Measurements from ENCODE around the gene PCIF1.
"Not testable (repeated sequence)": the region's sequence is repeated elsewhere in the genome, so short reads cannot be mapped to it uniquely, and the experiment has no call there.

The PCIF1 gene

DNA sequence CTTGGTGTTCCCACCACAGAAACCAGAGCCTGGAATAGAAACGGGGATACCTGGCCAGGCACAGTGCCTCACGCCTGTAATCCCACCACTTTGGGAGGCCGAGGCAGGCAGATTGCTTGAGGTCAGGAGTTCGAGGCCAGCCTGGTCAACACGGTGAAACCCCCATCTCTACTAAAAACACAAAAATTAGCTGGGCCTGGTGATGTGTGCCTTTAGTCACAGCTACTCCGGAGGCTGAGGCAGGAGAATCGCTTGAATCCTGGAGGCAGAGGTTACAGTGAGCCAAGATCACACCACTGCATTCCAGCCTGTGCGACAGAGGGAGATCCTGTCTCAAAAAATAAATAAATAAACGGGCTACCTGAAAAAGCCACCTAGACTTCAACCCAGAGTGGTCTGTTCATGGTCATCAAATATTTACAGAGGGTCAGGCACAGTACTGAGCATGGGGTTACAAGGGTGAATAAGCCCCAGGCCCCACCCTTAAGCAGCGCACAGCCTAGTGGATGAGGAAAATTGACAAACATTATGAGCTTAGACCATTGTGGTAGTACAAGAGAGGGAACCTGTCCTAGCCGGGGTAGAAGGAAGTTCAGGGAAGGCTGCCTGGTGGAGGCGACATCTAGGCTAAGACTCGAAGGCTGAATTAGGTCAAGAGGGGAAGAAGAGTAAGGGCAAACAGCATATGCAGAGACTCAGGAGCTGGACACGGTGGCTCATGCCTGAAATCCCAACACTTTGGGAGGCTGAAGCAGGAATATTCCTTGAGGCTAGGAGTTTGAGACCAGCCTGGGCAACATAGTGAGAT, 7.2 kb upstream of the PCIF1 start:
- H3K4me1 Mint-ChIP-seq: peaks cover 2% of the 10 kb centered on the region
- H3K4me3 Mint-ChIP-seq: no peak overlapping the region
- DNase-seq (no peak), ATAC-seq (no peak)
- H3K9me3 Mint-ChIP-seq: no peaks in the 10 kb centered on the region
- H3K36me3 Mint-ChIP-seq (ENCODE audit: low read depth): no peaks in the 10 kb centered on the region
- no peak overlapping the region for H3K27ac Mint-ChIP-seq
- H3K27me3 Mint-ChIP-seq: no peaks in the 10 kb centered on the region

DNA sequence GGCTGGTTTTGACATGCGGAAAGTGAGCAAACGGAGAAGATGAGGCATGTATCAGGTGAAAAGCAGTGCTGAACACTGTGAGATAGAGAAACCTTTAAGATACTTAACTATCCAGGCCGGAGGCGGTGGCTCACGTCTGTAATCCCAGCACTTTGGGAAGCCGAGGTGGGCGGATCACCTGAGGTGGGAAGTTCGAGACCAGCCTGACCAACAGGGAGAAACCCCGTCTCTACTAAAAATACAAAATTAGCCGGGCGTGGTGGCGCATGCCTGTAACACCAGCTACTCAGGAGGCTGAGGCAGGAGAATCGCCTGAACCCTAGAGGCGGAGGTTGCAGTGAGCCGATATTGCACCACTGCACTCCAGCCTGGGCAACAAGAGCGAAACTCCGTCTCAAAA, 2.8 kb upstream of the PCIF1 start:
- H3K4me1 Mint-ChIP-seq: peaks cover 18% of the 10 kb centered on the region
- H3K36me3 Mint-ChIP-seq (ENCODE audit: low read depth); H3K27me3 Mint-ChIP-seq; ATAC-seq; H3K4me3 Mint-ChIP-seq; DNase-seq; H3K27ac Mint-ChIP-seq; H3K9me3 Mint-ChIP-seq: not testable (repeated sequence)

GRCh38 chr20:45933266-45934045, 1.0 kb upstream of the PCIF1 start:
- ATAC-seq: peak; percentile 17
- Mint-ChIP-seq H3K27me3 (peaks cover 2% of the 10 kb centered on the region), H3K4me1 (peaks cover 34% of the 10 kb centered on the region), H3K36me3 (ENCODE audit: low read depth) (peaks cover 17% of the 10 kb centered on the region), H3K4me3 (peak overlapping the region; percentile 98), H3K9me3 (no peaks in the 10 kb centered on the region), H3K27ac (peak overlapping the region; percentile 99)
- peak; percentile 66 for DNase-seq

GRCh38 chr20:45934046-45934585, 367 bp upstream of the PCIF1 start:
- H3K27me3 Mint-ChIP-seq: peaks cover 2% of the 10 kb centered on the region
- H3K27ac Mint-ChIP-seq: peak overlapping the region; percentile 99
- no peaks in the 10 kb centered on the region for H3K9me3 Mint-ChIP-seq
- peak overlapping the region; percentile 98 for H3K4me3 Mint-ChIP-seq
- ATAC-seq (peak; percentile 29), DNase-seq (no peak)
- peaks cover 35% of the 10 kb centered on the region for H3K4me1 Mint-ChIP-seq
- peaks cover 20% of the 10 kb centered on the region for H3K36me3 Mint-ChIP-seq (ENCODE audit: low read depth)

DNA sequence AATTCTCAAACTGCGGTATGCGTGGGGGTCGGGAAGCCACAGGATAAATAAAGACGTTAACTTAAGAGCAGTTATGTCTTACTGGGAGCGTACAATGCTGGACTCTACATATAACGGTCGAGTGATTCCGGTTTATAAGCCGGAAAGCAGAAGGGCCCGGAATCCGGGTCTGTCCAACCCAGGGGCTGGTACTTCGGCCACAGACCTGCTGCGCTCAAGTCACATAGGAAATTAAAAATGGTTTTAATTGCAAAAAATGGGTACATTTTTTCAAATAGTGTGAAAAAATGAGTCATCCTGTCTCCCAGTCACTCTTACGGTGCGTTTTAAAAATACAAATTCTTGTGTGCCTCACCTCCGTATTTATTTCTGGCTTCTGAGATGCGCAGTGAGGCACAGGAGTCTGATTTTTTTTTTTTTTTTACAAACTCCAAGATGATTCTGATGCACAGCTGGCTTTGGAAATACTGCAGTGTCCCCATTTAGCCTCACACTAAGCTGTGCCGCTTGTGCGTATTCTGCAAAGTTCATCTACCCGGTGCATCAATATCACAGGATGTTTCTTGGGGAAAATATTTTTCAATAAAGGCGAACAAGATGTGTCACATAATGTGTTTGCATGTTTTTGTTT, 1.0 kb downstream of the PCIF1 start:
- Mint-ChIP-seq H3K4me3 (peak overlapping the region; percentile 98), H3K9me3 (no peaks in the 10 kb centered on the region), H3K27ac (peak overlapping the region; percentile 95), H3K27me3 (peaks cover 2% of the 10 kb centered on the region), H3K4me1 (peaks cover 35% of the 10 kb centered on the region), H3K36me3 (ENCODE audit: low read depth) (peaks cover 23% of the 10 kb centered on the region)
- ATAC-seq: no peak
- DNase-seq: no peak

GRCh38 chr20:45937765-45938164, 3.3 kb downstream of the PCIF1 start:
- Mint-ChIP-seq H3K4me3 (no peak overlapping the region), H3K27ac (peak overlapping the region; percentile 68), H3K27me3 (peaks cover 2% of the 10 kb centered on the region), H3K4me1 (peaks cover 35% of the 10 kb centered on the region), H3K36me3 (ENCODE audit: low read depth) (peaks cover 23% of the 10 kb centered on the region), H3K9me3 (no peaks in the 10 kb centered on the region)
- DNase-seq (no peak), ATAC-seq (no peak)

DNA sequence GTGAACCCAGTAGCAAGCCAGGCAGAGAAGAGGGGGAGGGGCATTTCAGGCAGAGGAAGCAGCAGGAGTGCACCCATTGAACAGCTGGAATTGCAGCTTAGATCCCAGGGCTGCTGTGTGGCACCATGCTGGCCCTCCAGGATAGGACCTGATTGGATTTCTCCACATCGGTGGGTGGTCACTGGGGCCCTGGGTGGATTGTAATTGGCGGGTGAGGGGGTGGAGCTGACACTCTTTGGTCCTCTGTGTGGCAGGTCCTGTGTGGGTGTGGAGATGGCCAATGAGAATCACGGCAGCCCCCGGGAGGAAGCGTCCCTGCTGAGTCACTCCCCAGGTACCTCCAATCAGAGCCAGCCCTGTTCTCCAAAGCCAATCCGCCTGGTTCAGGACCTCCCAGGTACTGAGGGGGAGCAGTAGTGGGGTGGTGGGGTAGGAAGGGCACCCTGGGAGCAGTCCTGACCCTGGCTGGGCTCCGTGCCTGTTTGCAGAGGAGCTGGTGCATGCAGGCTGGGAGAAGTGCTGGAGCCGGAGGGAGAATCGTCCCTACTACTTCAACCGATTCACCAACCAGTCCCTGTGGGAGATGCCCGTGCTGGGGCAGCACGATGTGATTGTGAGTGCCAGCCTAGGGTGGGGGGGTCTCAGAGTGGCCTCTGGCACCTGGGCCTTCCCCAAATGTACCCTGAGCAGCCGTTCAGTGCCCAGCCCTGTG, 4.4 kb downstream of the PCIF1 start:
- peaks cover 23% of the 10 kb centered on the region for H3K36me3 Mint-ChIP-seq (ENCODE audit: low read depth)

DNA sequence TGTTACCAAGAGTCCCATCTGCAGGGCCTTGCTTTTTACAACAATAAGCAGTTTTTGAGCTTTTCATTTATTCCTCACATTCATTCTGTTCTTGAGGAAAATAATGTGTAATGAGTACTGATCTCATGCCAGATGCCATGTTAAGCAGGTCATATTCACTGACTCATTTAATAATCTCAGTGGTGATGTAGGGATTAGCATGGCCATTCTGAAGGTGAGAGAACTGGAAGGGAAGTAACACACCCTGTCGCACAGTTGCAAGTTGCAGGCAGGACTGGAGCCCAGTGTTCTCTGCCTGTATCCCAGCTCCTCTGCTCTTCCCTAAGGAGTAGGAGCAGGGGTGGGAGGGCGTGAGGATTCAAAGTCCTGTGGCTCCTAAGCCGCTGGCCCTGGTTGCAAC, 5.6 kb downstream of the PCIF1 start:
- Mint-ChIP-seq H3K27ac (no peak overlapping the region), H3K36me3 (ENCODE audit: low read depth) (peaks cover 28% of the 10 kb centered on the region), H3K27me3 (peaks cover 2% of the 10 kb centered on the region), H3K4me3 (no peak overlapping the region), H3K4me1 (peaks cover 39% of the 10 kb centered on the region), H3K9me3 (no peaks in the 10 kb centered on the region)
- ATAC-seq (no peak), DNase-seq (no peak)

More for the DNA sequence above, 4.4 kb downstream of the PCIF1 start:
- Mint-ChIP-seq H3K27ac (peak overlapping the region; percentile 68), H3K27me3 (peaks cover 2% of the 10 kb centered on the region), H3K4me3 (no peak overlapping the region), H3K9me3 (no peaks in the 10 kb centered on the region), H3K4me1 (peaks cover 35% of the 10 kb centered on the region)
- peak; percentile 15 for DNase-seq
- ATAC-seq: no peak

GRCh38 chr20:45940469-45940868, 6.0 kb downstream of the PCIF1 start:
- Mint-ChIP-seq H3K9me3 (no peaks in the 10 kb centered on the region), H3K27me3 (no peaks in the 10 kb centered on the region), H3K27ac (no peak overlapping the region), H3K4me1 (peaks cover 37% of the 10 kb centered on the region), H3K36me3 (ENCODE audit: low read depth) (peaks cover 28% of the 10 kb centered on the region), H3K4me3 (no peak overlapping the region)
- ATAC-seq (no peak), DNase-seq (no peak)

- DNase-seq (no peak), ATAC-seq (no peak)
- Mint-ChIP-seq H3K4me3 (no peak overlapping the region), H3K36me3 (ENCODE audit: low read depth) (peaks cover 12% of the 10 kb centered on the region), H3K27me3 (no peaks in the 10 kb centered on the region), H3K9me3 (no peaks in the 10 kb centered on the region), H3K27ac (peak overlapping the region; percentile 33), H3K4me1 (peaks cover 22% of the 10 kb centered on the region)
Observed at GRCh38 chr20:45943613-45944012, 9.1 kb downstream of the PCIF1 start.

DNA sequence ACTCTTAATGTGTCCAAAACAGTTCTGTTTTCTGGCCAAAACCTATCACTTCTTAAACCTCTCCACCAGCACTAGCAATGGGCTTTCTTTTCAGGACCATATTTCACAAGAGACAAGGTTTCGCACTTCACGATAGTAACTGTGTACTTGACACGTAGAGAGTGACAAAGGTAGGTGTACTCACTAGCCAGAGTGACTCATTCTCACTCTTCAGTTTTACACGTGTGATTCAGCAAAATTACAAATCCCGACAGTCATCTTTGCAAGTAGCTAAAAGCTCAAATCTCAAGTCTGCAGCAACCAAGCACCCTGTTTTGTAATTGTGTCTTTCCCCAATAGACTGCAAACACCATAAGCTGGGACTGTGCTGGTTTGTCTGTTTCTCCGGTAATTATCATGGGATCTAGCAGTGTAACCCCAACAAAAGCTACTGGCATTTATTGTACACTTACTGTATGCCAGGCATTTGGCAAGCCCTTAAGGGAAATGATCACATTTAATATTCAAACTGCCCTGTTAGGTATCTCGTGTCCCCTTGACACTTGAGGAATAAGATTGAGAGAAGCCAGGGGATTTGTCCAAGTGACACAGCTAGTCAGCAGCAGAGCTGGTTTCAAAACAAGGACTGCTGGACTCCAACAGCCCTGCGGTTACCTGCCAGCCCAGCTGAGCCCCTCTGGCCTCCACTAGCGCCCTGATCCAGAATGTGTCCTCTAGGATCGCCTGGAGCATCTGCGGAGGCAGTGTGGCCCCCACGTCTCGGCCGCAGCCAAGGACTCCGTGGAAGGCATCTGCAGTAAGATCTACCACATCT, 9.9 kb downstream of the PCIF1 start:
- Mint-ChIP-seq H3K27ac (peak overlapping the region; percentile 33), H3K27me3 (no peaks in the 10 kb centered on the region), H3K4me1 (peaks cover 22% of the 10 kb centered on the region), H3K36me3 (ENCODE audit: low read depth) (peaks cover 18% of the 10 kb centered on the region), H3K9me3 (no peaks in the 10 kb centered on the region), H3K4me3 (no peak overlapping the region)
- DNase-seq (no peak), ATAC-seq (no peak)

GRCh38 chr20:45944965-45945677, 10.6 kb downstream of the PCIF1 start:
- DNase-seq (no peak), ATAC-seq (no peak)
- Mint-ChIP-seq H3K27me3 (no peaks in the 10 kb centered on the region), H3K36me3 (ENCODE audit: low read depth) (peaks cover 16% of the 10 kb centered on the region), H3K9me3 (no peaks in the 10 kb centered on the region), H3K4me1 (peaks cover 22% of the 10 kb centered on the region), H3K4me3 (no peak overlapping the region), H3K27ac (peak overlapping the region; percentile 62)

DNA sequence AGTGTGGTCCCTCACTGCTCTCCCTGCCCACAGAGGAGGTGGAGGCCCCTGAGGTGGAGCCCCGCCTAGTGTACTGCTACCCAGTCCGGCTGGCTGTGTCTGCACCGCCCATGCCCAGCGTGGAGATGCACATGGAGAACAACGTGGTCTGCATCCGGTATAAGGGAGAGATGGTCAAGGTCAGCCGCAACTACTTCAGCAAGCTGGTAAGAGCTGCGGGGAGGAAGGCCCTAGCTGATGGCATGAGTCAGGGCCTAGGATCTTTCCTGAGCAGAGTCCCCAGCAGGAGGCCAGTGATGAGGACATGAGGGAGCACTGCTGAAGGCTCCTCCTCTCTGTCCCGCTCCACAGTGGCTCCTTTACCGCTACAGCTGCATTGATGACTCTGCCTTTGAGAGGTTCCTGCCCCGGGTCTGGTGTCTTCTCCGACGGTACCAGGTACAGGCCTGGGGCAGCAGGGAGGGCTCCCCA, 11.2 kb downstream of the PCIF1 start:
- H3K36me3 Mint-ChIP-seq (ENCODE audit: low read depth): peaks cover 16% of the 10 kb centered on the region
- ATAC-seq (no peak), DNase-seq (no peak)
- H3K27me3 Mint-ChIP-seq: no peaks in the 10 kb centered on the region
- H3K27ac Mint-ChIP-seq: peak overlapping the region; percentile 79
- H3K4me1 Mint-ChIP-seq: peaks cover 22% of the 10 kb centered on the region
- no peak overlapping the region for H3K4me3 Mint-ChIP-seq
- H3K9me3 Mint-ChIP-seq: no peaks in the 10 kb centered on the region

All from activated naive CD8-positive, alpha-beta T cell treated with anti-CD3 and anti-CD28 coated beads, Interleukin-2, amount 50 U/mL, for 24 hours (primary cell).